ENCODE results near the gene SLC38A2.

- no peak for TF ChIP-seq POLR2AphosphoS5 (IDR thresholded peaks at IDR 0.05; ENCODE audit: low read depth, low read length)
- TF ChIP-seq POLR2A (IDR thresholded peaks at IDR 0.05; ENCODE audit: low read depth, low read length), result no peak
- TF ChIP-seq TAF1 (IDR thresholded peaks at IDR 0.05; ENCODE audit: borderline replicate concordance, low read depth, low read length), result no peak
These were observed 54.5 kb downstream of the SLC38A2 start for GRCh38 chr12:46318037-46318436.
